ENCODE data around the gene CTNND2.
"Not testable (repeated sequence)": the region's sequence is repeated elsewhere in the genome, so short reads cannot be mapped to it uniquely, and the experiment has no call there.

Gene CTNND2

DNA sequence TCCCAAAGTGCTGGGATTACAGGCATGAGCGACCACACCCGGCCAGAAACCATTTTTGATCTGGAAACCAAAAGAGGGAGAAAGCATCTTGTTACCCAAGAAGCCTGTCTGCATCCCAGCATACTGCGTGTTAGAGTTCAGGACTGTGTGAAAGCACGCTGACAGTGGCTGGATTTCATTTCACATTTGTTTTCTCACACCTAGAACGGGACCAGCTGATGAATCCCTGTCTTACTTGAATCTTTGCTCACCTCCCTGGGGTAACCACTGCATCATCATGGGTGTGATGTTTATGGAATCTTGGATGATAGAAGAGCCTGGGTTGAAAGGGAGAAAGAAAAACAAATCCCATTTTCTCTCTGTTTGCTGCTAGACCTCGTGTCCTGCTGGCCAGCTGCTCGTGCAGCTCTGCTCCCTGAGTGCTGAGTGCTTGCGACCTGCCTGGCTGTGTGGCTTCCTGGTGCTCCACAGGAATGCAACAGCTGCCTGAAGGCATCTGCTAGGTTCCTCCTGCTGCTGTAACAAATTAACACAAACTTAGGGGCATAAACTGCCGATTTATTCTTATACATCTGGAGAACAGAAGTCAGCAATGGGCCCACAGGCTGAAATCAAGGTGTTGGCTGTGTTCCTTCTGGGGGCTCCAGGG is 764.9 kb downstream of the CTNND2 start:
- in situ Hi-C loops (cut with MboI; ENCODE audit: low sequenced_read_pairs), result no loop called here

- in situ Hi-C loops (cut with MboI; ENCODE audit: low sequenced_read_pairs), result no loop called here
Observed at GRCh38 chr5:11130131-11130530, 774.1 kb downstream of the CTNND2 start.

GRCh38 chr5:11128021-11128420 is 776.2 kb downstream of the CTNND2 start:
- in situ Hi-C loops (cut with MboI; ENCODE audit: low sequenced_read_pairs), result no loop called here

DNA sequence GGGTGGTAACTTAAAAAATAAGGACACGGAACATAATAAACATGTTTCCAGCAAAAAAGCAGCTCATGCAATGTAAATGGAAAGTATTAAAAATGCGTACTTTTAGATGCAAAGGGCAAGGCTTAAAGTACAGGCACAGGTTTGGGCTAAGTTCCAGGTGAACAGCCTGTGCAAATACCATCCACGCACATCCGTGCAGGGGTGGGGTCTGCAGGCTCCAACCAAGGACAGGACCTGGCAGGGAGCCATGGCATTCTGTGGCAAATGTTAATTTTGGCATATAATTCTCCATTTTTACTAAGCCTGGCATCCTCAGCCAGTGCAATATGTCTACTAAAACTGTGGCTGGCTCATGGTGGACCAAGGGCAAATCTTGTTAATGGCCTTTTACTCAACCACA is 777.4 kb downstream of the CTNND2 start:
- in situ Hi-C loops (cut with MboI; ENCODE audit: low sequenced_read_pairs), result no loop called here

DNA sequence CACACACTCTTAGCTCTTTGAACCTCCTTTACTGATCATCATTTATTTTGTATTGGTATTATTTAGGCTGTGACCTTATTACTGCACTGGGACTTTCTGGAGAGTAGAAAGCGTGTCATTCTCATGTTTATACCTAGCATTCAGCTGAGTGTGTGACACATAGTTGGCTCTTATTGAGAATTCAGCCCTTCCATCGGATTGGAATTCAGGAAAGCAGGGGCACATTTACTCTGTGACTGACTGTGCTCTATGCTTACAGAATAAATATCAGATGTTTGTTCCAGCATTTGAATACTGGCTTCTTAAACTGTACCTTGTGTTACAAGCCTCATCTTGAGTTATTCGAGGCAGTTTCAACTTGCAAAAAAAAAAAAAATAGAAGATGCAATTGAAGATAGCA is 782.4 kb downstream of the CTNND2 start:
- in situ Hi-C loops (cut with MboI; ENCODE audit: low sequenced_read_pairs), result no loop called here

- in situ Hi-C loops (cut with MboI; ENCODE audit: low sequenced_read_pairs), result no loop called here
Observed at GRCh38 chr5:11110128-11110527, 794.1 kb downstream of the CTNND2 start.

DNA sequence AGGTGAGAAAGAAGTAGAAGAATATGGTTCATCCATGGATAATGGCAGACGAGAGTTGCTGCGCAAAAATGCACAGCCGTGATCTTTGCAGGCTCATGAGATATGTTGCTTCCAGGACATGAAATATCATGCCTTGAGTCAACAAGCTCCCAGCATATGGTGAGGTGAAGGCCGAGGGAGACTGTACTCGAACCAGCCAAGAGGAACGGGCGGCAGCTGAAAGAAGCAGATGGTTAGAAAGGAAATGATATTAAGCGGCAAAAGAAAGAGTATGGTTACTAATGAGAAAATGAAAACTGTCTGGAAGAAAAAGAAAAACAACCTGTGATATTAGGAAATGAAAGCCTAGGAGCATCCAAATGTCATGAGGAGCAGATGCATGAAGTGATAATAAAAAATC is 798.5 kb downstream of the CTNND2 start:
- in situ Hi-C loops (cut with MboI; ENCODE audit: low sequenced_read_pairs), result no loop called here

DNA sequence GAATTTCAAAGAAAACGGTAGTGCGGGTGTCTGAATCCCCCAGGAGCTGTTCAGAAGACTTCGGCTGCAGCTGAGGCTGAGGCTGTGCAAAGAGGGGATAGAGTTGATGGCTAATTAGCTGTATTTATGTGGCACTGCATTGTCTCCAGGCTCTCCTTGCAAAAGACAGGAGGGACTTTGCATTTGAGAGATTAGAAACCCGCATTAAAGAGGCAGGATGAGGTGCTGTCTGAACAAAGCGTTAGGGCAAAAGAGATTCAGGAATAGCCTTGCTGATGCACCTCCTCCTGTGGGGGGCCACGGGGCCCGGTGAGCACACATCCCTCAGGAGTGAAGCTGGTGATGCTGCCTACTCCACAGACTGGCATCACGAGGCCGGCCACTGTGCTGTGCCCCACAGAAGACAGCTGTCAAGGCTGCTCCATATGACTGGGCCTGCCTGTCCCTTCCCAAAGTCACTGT is 799.6 kb downstream of the CTNND2 start:
- in situ Hi-C loops (cut with MboI; ENCODE audit: low sequenced_read_pairs), result no loop called here

DNA sequence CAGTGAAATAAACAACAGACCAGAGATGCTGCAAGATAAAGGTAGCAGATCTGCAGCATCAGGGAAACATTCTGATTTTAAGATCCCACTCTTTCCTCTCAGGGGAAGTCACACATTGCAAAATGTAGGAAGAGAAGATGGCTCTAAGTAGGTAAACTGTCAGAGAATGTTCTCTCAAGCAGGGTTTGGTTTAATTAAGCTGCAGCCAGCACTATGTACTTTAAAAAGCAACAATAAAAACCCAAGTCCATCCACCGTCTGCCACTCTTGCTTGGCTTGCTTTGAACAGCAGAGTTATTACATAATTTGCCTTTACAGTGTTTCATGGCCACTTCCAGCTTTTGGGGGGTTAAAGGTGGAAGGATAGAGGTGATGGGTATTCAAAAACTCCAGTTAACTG is 800.0 kb downstream of the CTNND2 start:
- in situ Hi-C loops (cut with MboI; ENCODE audit: low sequenced_read_pairs), result no loop called here

- in situ Hi-C loops (cut with MboI; ENCODE audit: low sequenced_read_pairs), result no loop called here
Observed at GRCh38 chr5:11084111-11084510, 820.1 kb downstream of the CTNND2 start.

GRCh38 chr5:11082404-11082945 is 821.8 kb downstream of the CTNND2 start:
- in situ Hi-C loops (cut with MboI; ENCODE audit: low sequenced_read_pairs), result no loop called here

DNA sequence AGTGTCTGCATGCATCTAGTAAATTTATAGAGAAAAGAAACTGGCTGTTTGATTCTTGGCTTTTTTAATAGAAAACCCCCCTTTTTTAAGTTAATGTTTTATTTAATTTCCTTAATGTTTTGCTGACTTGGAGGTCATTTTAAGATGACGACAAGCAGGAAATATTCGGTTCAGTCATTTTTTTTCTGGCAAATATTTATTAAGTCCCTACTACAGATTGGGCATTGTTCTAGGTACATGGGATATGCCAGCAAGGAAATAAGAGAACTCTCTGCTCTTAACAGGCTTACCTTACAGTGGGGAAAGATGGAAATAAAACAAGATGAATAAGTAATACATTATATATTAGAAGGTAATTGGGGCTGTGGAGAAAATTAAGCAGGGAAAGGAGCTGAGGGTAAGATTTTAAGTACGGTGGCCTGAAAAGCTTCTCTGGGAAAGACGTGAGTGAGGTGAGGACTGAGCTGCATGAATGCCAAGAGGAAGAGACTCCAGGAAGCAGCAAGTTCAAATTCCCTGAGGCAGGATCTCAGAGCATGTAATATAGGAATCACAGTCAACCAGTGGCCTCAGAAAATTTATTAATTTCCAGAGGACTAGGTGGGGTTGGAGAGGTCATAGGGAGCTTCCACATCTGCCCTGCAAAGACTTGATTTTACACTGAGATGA is 827.2 kb downstream of the CTNND2 start:
- in situ Hi-C loops (cut with MboI; ENCODE audit: low sequenced_read_pairs), result no loop called here

DNA sequence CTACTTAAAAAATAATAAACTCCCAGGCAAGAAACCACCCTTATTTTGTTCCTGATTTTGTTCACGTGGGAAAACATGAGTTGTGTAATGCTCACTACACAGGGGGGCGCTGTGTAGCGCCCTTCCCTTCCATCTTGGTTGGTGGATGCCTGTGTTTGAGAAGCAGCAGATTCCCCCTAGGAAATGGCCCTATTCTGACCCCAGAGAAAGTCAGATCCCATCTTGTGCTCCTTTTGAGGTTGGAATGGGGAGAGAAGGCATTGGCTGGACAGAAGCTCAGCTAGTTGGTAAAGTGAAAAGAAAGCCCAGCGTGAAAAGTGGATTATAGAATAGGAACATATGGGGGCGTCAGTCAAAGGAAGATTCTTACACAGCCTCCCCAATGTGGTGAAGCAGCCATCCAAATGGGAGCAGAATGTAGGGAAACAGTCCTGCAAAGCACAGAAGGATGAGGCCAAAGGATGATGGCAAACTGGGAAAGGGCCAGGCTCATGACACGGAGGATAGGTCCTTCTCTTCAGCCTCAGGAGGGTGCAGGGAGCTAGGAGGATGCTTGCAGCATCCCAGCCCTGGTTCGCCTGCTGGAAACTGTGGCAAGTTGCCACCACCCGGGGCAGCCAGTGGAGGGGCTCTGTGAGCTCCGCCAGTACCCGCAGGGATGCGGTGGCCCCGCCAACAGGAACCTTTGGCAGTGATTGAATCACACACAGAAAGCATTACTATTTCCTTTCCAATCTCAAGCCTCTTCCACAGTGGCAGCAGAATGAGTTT is 829.0 kb downstream of the CTNND2 start:
- in situ Hi-C loops (cut with MboI; ENCODE audit: low sequenced_read_pairs), result no loop called here

- in situ Hi-C loops (cut with MboI; ENCODE audit: low sequenced_read_pairs), result no loop called here
Observed at GRCh38 chr5:11072568-11072967, 831.7 kb downstream of the CTNND2 start.

DNA sequence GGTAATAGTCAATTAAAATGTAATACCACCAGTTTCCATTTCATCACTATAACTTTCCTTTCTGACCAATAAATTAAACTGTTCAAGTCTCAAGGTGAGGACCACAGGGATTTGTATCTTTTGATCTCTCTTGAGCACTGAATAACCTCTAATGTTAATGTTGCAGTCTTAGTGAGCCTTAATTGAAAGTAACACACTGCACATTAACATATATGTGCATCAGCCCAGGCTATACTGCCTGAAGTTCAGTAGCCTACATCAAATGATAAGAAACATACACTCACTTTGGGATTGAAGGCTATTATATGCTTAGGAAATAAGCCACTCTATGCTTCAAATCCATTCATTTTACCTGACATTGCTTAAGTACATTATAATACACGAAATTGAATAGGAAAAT is 832.2 kb downstream of the CTNND2 start:
- in situ Hi-C loops (cut with MboI; ENCODE audit: low sequenced_read_pairs), result no loop called here

DNA sequence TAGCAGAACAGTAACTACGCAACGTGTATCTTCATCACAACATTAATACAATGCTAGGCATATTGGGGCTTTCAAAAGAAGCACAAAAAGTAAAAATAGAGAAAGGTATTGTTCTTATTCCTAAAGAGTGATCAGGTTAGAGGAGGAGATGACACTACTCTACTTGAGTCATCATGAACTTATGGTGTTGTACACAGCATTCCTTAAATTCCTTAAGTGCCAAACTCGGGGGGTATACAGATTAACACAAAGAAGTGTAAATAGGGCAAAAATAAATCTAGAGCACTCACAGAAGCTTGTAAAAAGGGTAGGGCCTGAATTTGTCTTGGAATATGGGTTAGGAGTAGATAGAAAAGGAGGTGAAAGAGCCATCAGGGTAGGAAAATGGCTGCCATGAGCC is 835.2 kb downstream of the CTNND2 start:
- in situ Hi-C loops (cut with MboI; ENCODE audit: low sequenced_read_pairs), result no loop called here

GRCh38 chr5:11065723-11066122 is 838.5 kb downstream of the CTNND2 start:
- in situ Hi-C loops (cut with MboI; ENCODE audit: low sequenced_read_pairs), result not testable (repeated sequence)

DNA sequence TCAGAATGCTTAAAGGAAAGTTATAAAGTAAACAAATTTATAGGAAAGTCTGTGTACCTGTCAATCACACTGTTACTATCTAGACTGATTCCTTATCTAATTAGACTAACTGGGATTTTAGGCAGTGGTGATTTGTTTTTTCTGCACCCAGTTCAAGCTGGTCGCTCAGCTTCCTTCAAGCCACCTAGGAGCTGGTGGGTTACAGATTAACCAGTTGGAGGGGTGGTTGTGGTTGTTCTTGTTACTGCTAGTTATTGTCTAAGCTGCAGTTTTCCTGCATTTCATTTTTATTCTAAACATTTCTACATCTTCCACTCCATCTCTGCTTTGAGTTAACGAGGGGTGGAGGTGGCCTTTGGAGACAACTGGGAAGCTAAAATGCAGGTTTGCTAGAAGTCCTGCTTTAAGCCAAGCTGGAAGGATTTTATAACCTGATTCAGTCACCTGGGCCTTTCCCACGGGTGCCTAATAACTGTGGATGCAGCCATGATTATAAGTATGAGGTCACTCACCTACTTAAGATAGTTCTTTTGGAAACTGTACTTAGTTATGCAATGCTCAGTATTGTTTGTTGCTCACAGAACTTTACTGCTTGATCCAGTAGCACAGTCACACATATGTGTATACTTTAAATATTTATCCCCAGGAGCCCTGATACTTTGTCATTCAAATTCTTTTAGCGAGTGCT is 839.3 kb downstream of the CTNND2 start:
- in situ Hi-C loops (cut with MboI; ENCODE audit: low sequenced_read_pairs), result no loop called here

DNA sequence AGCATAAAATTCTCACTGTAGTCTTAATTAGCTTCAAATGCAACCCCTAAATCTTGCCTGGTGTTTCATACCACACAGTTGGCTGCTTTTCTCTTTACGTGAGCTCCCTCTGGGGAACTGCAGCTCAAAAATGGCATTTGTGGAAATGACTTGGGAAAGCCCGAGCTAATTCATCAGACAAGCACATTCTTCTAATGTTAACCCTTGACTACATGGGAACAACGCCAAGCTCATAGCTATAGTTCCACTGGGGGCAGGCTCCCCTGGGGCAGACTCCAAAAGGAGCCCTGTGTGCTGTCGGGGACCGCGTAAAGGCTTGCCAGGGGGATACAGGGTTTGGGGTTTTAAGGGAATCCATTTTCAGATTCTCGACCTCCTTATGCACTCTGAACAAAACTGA is 841.8 kb downstream of the CTNND2 start:
- in situ Hi-C loops (cut with MboI; ENCODE audit: low sequenced_read_pairs), result no loop called here

GRCh38 chr5:11056560-11056959 is 847.7 kb downstream of the CTNND2 start:
- in situ Hi-C loops (cut with MboI; ENCODE audit: low sequenced_read_pairs), result no loop called here

- in situ Hi-C loops (cut with MboI; ENCODE audit: low sequenced_read_pairs), result no loop called here
Observed at GRCh38 chr5:11054014-11054413, 850.2 kb downstream of the CTNND2 start.

Data from HL-60/S4 treated with retinoic acid at 250 ng/mL for 4 days and 3 days (cell line).